DND-41 (cell line): Measurements from ENCODE around the gene STAG2.

Experiments
- CTCF ChIP-seq: IDR thresholded peaks from 2 replicates; pipeline ENCODE4 v1.5.1; 2012; ENCODE audit warnings: borderline replicate concordance, low read length, moderate library complexity, mild to moderate bottlenecking; ENCODE audit not compliant: poor library complexity, severe bottlenecking; ENCODE audit errors: extremely low read depth
- EZH2 ChIP-seq: IDR thresholded peaks from 3 replicates; pipeline ENCODE4 v1.6.1; 2012; ENCODE audit warnings: borderline replicate concordance, low read depth, mild to moderate bottlenecking, moderate library complexity, low read length, inconsistent platforms; ENCODE audit not compliant: severe bottlenecking

GRCh38 chrX:124005228-124005627 lies 43.7 kb downstream of the STAG2 start:
- TF ChIP-seq EZH2 (no peak), CTCF (no peak)
